ENCODE data around the gene CARHSP1. TPM values are rescaled to one million over a fixed set of nuclear protein-coding genes. Genes with fewer than 3 reads are reported as not detected.
"Not testable (repeated sequence)": the region's sequence is repeated elsewhere in the genome, so short reads cannot be mapped to it uniquely, and the experiment has no call there.

Gene CARHSP1
- total RNA-seq, 1 donor from 2014 or later, result 61.5 TPM

DNA sequence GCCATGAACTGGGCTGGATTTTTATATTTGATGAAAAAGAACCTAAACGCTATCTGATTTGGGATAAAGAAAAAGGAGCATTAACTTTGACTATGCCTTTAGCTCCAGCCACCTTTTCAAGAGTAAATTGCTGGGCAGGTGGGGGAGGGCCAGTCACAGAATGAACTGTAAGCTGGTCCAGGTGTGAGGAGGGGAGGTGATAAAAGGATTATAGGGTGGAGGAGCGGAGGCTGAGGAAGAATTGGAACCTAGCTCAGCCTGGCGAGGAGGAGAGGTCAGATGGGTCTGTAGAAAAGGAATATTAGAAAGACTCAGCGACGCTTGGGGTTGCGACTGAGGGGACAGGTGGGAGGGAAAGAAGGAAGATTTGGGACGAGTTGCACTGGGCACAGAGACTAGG is 32.0 kb downstream of the CARHSP1 start:
- Histone ChIP-seq H4K20me1 (ENCODE audit: insufficient read depth, low read length) (peaks cover 46% of the 10 kb centered on the region), H3K79me2 (ENCODE audit: insufficient read depth, low read length) (peaks cover 49% of the 10 kb centered on the region)
- not testable (repeated sequence) for H3K27ac ChIP-seq (ENCODE audit: low read depth, low read length); H3K4me1 ChIP-seq (ENCODE audit: insufficient read depth, low read length); H3K4me3 ChIP-seq (ENCODE audit: insufficient read depth, low read depth, low read length); H3K9me3 Mint-ChIP-seq (ENCODE audit: unreplicated experiment); FAIRE-seq; DNase-seq (ENCODE audit: low read depth); H3K27ac Mint-ChIP-seq (ENCODE audit: unreplicated experiment); H3K9me3 ChIP-seq (ENCODE audit: insufficient read depth, low read depth, low read length); H3K27me3 ChIP-seq (ENCODE audit: insufficient read depth, low read length); H2AFZ ChIP-seq (ENCODE audit: low read depth, low read length); H3K9ac ChIP-seq (ENCODE audit: low read length); H3K36me3 Mint-ChIP-seq (ENCODE audit: low read depth, unreplicated experiment); H3K4me2 ChIP-seq (ENCODE audit: low read length); H3K36me3 ChIP-seq (ENCODE audit: insufficient read depth, low read length); H3K27me3 Mint-ChIP-seq (ENCODE audit: low read depth, unreplicated experiment); H3K4me3 Mint-ChIP-seq (ENCODE audit: unreplicated experiment)
- H3K4me1 Mint-ChIP-seq (ENCODE audit: low read depth, unreplicated experiment), result peaks cover 11% of the 10 kb centered on the region

DNA sequence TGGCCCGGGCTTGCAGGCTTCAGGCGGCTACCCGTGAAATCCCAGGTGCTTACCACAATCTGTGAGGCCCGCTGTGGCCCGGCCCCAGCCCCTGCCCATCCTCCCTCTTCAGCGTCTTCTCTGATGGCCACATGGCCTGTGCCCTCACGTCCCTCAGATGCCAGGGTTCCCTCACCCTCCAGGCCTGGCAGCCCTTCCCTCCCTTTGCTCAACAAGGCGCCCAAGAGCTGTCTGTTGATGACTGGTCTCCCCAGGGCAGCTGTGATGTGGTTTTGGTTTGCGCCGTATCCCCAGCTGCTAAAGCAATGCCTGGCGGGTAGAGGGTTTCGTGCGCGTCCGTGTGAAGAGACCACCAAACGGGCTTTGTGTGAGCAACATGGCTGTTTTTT is 36.1 kb downstream of the CARHSP1 start:
- H3K9me3 ChIP-seq (ENCODE audit: insufficient read depth, low read depth, low read length), result no peaks in the 10 kb centered on the region
- H3K79me2 ChIP-seq (ENCODE audit: insufficient read depth, low read length), result peaks cover 61% of the 10 kb centered on the region
- DNase-seq (ENCODE audit: low read depth), result no peak
- H3K27me3 ChIP-seq (ENCODE audit: insufficient read depth, low read length), result no peaks in the 10 kb centered on the region
- peaks cover 10% of the 10 kb centered on the region for H3K4me1 ChIP-seq (ENCODE audit: insufficient read depth, low read length)
- H3K27ac ChIP-seq (ENCODE audit: low read depth, low read length), result no peak overlapping the region
- H3K36me3 ChIP-seq (ENCODE audit: insufficient read depth, low read length), result peaks cover 27% of the 10 kb centered on the region
- FAIRE-seq, result no peak
- Mint-ChIP-seq H3K9me3 (ENCODE audit: unreplicated experiment) (no peaks in the 10 kb centered on the region), H3K4me1 (ENCODE audit: low read depth, unreplicated experiment) (peaks cover 22% of the 10 kb centered on the region), H3K27ac (ENCODE audit: unreplicated experiment) (no peak overlapping the region), H3K4me3 (ENCODE audit: unreplicated experiment) (no peak overlapping the region), H3K36me3 (ENCODE audit: low read depth, unreplicated experiment) (peaks cover 24% of the 10 kb centered on the region), H3K27me3 (ENCODE audit: low read depth, unreplicated experiment) (no peaks in the 10 kb centered on the region)
- no peak for TF ChIP-seq EZH2 (IDR thresholded peaks at IDR 0.05; ENCODE audit: insufficient read depth, low read length)
- TF ChIP-seq, protein P1, sequence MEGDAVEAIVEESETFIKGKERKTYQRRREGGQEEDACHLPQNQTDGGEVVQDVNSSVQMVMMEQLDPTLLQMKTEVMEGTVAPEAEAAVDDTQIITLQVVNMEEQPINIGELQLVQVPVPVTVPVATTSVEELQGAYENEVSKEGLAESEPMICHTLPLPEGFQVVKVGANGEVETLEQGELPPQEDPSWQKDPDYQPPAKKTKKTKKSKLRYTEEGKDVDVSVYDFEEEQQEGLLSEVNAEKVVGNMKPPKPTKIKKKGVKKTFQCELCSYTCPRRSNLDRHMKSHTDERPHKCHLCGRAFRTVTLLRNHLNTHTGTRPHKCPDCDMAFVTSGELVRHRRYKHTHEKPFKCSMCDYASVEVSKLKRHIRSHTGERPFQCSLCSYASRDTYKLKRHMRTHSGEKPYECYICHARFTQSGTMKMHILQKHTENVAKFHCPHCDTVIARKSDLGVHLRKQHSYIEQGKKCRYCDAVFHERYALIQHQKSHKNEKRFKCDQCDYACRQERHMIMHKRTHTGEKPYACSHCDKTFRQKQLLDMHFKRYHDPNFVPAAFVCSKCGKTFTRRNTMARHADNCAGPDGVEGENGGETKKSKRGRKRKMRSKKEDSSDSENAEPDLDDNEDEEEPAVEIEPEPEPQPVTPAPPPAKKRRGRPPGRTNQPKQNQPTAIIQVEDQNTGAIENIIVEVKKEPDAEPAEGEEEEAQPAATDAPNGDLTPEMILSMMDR (IDR thresholded peaks at IDR 0.05; ENCODE audit: insufficient read depth, low read depth, low read length), result no peak
- no peak overlapping the region for H3K9ac ChIP-seq (ENCODE audit: low read length)
- H3K4me3 ChIP-seq (ENCODE audit: insufficient read depth, low read depth, low read length), result no peak overlapping the region
- no peak overlapping the region for H2AFZ ChIP-seq (ENCODE audit: low read depth, low read length)
- no peak overlapping the region for H3K4me2 ChIP-seq (ENCODE audit: low read length)
- H4K20me1 ChIP-seq (ENCODE audit: insufficient read depth, low read length), result peaks cover 64% of the 10 kb centered on the region

DNA sequence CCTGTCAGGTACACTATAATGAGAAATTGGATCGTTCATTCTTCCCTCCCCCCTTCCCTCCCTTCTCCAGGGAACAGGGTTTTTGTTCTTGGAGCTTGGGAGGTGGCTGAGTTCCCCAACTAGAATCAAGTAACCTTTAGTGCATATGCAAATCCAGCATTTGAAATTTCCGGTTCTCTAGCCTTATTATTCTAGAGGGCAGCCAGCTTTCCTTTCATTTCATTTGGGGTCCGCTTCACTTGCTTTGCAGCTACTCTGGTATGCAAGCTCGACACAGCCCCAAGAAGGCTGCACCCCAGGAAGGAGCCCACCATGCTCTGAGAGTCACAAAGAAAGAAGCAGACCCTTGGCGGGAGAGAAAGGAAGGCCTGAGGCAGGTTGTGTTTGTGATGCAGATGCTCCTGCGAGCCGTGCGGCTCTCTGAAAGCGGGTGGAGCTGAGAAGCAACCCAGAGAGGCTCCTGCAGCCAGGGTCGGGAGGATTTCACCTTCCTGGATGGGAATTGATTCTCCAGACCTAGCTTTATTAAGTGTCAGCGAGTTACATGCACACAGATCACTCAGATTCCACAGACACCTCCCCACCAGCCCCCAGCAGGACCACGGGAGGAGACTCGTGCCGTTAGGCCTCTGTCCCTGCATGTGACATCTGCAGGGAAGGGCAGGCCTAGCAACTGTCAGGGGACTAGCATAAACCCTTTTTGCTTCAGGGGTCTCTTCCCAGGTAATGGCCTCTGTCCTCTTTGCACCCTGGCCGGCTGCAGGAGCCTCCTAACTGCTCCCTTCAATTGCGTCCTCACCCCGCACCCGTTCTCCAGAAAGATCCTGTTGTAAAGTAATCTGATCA is 36.7 kb downstream of the CARHSP1 start:
- Mint-ChIP-seq H3K27me3 (ENCODE audit: low read depth, unreplicated experiment) (no peaks in the 10 kb centered on the region), H3K4me3 (ENCODE audit: unreplicated experiment) (no peak overlapping the region)
- FAIRE-seq, result no peak

More for the DNA sequence above, 36.7 kb downstream of the CARHSP1 start:
- H2AFZ ChIP-seq (ENCODE audit: low read depth, low read length), result no peak overlapping the region
- H3K27ac ChIP-seq (ENCODE audit: low read depth, low read length), result no peak overlapping the region
- H3K27me3 ChIP-seq (ENCODE audit: insufficient read depth, low read length), result no peaks in the 10 kb centered on the region
- H3K4me1 Mint-ChIP-seq (ENCODE audit: low read depth, unreplicated experiment), result peaks cover 22% of the 10 kb centered on the region
- no peak for DNase-seq (ENCODE audit: low read depth)
- H3K9me3 ChIP-seq (ENCODE audit: insufficient read depth, low read depth, low read length), result no peaks in the 10 kb centered on the region
- H3K79me2 ChIP-seq (ENCODE audit: insufficient read depth, low read length), result peaks cover 54% of the 10 kb centered on the region
- H3K36me3 Mint-ChIP-seq (ENCODE audit: low read depth, unreplicated experiment), result peaks cover 24% of the 10 kb centered on the region
- TF ChIP-seq, protein P1 (IDR thresholded peaks at IDR 0.05; ENCODE audit: insufficient read depth, low read depth, low read length), result no peak
- no peak for TF ChIP-seq EZH2 (IDR thresholded peaks at IDR 0.05; ENCODE audit: insufficient read depth, low read length)
- H3K4me1 ChIP-seq (ENCODE audit: insufficient read depth, low read length), result peaks cover 10% of the 10 kb centered on the region
- H3K27ac Mint-ChIP-seq (ENCODE audit: unreplicated experiment), result no peak overlapping the region
- no peak overlapping the region for H3K4me2 ChIP-seq (ENCODE audit: low read length)
- no peak overlapping the region for H3K9ac ChIP-seq (ENCODE audit: low read length)
- no peaks in the 10 kb centered on the region for H3K9me3 Mint-ChIP-seq (ENCODE audit: unreplicated experiment)
- H4K20me1 ChIP-seq (ENCODE audit: insufficient read depth, low read length), result peaks cover 58% of the 10 kb centered on the region
- H3K4me3 ChIP-seq (ENCODE audit: insufficient read depth, low read depth, low read length), result no peak overlapping the region
- H3K36me3 ChIP-seq (ENCODE audit: insufficient read depth, low read length), result peaks cover 27% of the 10 kb centered on the region
